CD4-positive, alpha-beta memory T cell (primary cell): ENCODE results near the gene GIT2. TPM values are rescaled to one million over a fixed set of nuclear protein-coding genes. Genes with fewer than 3 reads are reported as not detected.
"Not testable (repeated sequence)": the region's sequence is repeated elsewhere in the genome, so short reads cannot be mapped to it uniquely, and the experiment has no call there.

Experiments
- CTCF ChIA-PET: fragments of 350-600 bp; sonication (Branson Sonifier 250); formaldehyde crosslinking; loops from one replicate; lab custom pipeline; 2021; ENCODE audit warnings: inconsistent platforms; ENCODE audit not compliant: partially characterized antibody; lab: Charles Lee
- POLR2A ChIA-PET: fragments of 350-600 bp; sonication (Branson Sonifier 250); formaldehyde crosslinking; loops from one replicate; lab custom pipeline; 2021; ENCODE audit not compliant: partially characterized antibody; lab: Charles Lee
- DNase-seq, 5 donors: peaks; one replicate each; pipeline versions ENCODE4 v3.0.0 to v3.0.0-alpha.2; 2020 to 2022; ENCODE audit warnings: mixed read lengths in 1 of 5
- H3K27ac ChIP-seq: one replicate; pipeline ENCODE4 v1.7.0; 2013; ENCODE audit warnings: low read depth, low read length
- H3K27me3 ChIP-seq: 2 replicates; pipeline ENCODE4 v1.7.0; 2013; ENCODE audit warnings: mild to moderate bottlenecking, low read length, moderate library complexity; ENCODE audit not compliant: insufficient read depth
- H3K36me3 ChIP-seq: 2 replicates; pipeline ENCODE4 v1.7.0; 2013; ENCODE audit warnings: mild to moderate bottlenecking, low read length, moderate library complexity; ENCODE audit not compliant: insufficient read depth
- H3K4me1 ChIP-seq: 2 replicates; pipeline ENCODE4 v1.7.0; 2013; ENCODE audit warnings: mild to moderate bottlenecking, low read length, moderate library complexity; ENCODE audit not compliant: insufficient read depth
- H3K4me3 ChIP-seq, 2 donors: one replicate each; pipeline ENCODE4 v1.7.0; 2013; ENCODE audit warnings: low read length in 2 of 2, mild to moderate bottlenecking in 1 of 2
- H3K9me3 ChIP-seq, 2 donors: one replicate each; pipeline ENCODE4 v1.7.0; 2013; ENCODE audit warnings: low read length in 2 of 2, control low read depth in 1 of 2; ENCODE audit not compliant: control insufficient read depth in 1 of 2
- H3K27ac Mint-ChIP-seq, 7 donors: one replicate each; pipeline ENCODE4 v1.8.0; 2020 to 2021; ENCODE audit warnings: mixed read lengths in 7 of 7, mild to moderate bottlenecking in 6 of 7, inconsistent platforms in 3 of 7, moderate library complexity in 3 of 7
- H3K27me3 Mint-ChIP-seq, 2 donors: one replicate each; pipeline ENCODE4 v1.8.0; 2020 to 2021; ENCODE audit warnings: mixed read lengths in 2 of 2
- H3K36me3 Mint-ChIP-seq, 2 donors: one replicate each; pipeline ENCODE4 v1.8.0; 2020 to 2021; ENCODE audit warnings: mixed read lengths in 2 of 2, inconsistent platforms in 1 of 2, mild to moderate bottlenecking in 1 of 2
- H3K4me1 Mint-ChIP-seq, 4 donors: one replicate each; pipeline ENCODE4 v1.8.0; 2020 to 2021; ENCODE audit warnings: mixed read lengths in 4 of 4, mild to moderate bottlenecking in 1 of 4
- H3K4me3 Mint-ChIP-seq, 8 donors: one replicate each; pipeline ENCODE4 v1.8.0; 2020 to 2021; ENCODE audit warnings: mixed read lengths in 8 of 8, mild to moderate bottlenecking in 7 of 8, moderate library complexity in 6 of 8, inconsistent platforms in 3 of 8
- H3K9me3 Mint-ChIP-seq, 8 donors: one replicate each; pipeline ENCODE4 v1.8.0; 2020 to 2021; ENCODE audit warnings: mixed read lengths in 8 of 8, mild to moderate bottlenecking in 5 of 8, inconsistent platforms in 3 of 8, moderate library complexity in 1 of 8
- intact Hi-C: fragments of 100-400 bp; cut with micrococcal nuclease; formaldehyde crosslinking; loops from one replicate; pipeline ENCODE4 v1.15.1; 2023
- polyA plus RNA-seq, 2 donors: library from polyadenylated mRNA; unstranded; fragments of 300-500 nt; fragmentation: Illumina TruSeq; gene quantifications; one replicate each; pipeline ENCODE4 v1.2.3, GENCODE V29; 2021
- total RNA-seq, 2 experiments: library from RNA; stranded (reverse); gene quantifications; one replicate each; pipeline ENCODE4 v1.2.3, GENCODE V29; 2021

GIT2 gene
- total and polyA plus RNA-seq, 4 experiments from 2014 or later = 83.1 to 149 (median 118) TPM

- Mint-ChIP-seq H3K27ac (peak overlapping the region; percentile 85 to 99 (median 92)), H3K36me3 (peaks cover 18 to 34% of the 10 kb centered on the region in 2 donors), H3K4me1 (peaks cover 14 to 37% (median 23%) of the 10 kb centered on the region in 4 donors), H3K4me3 (peak overlapping the region; percentile 90 to 99 (median 94)), H3K9me3 (no peaks in the 10 kb centered on the region), H3K27me3 (no peaks in the 10 kb centered on the region)
- POLR2A ChIA-PET = interaction anchor here (1.4 to 4.0 kb wide), 7 partner anchors 9 to 98 kb away, joined by 3 to 55 read pairs (median 7); partner anchors contain the start of genes ANKRD13A and GLTP
- CTCF ChIA-PET = interaction anchor here (0.9 to 1.9 kb wide), 7 partner anchors 11 to 56 kb away, joined by 4 to 13 read pairs (median 6); no protein-coding TSS in a partner anchor
- peak overlapping the region; percentile 72 to 87 for H3K4me3 ChIP-seq
- no peaks in the 10 kb centered on the region for H3K27me3 ChIP-seq
- H3K4me1 ChIP-seq = peaks cover 22% of the 10 kb centered on the region
- DNase-seq = peak in 1 of 5 donors; percentile 4
- H3K36me3 ChIP-seq = peaks cover 32% of the 10 kb centered on the region
- intact Hi-C loops = loop anchor here (1.0 to 2.0 kb wide), 5 partner anchors 13 to 328 kb away; partner anchors contain the start of genes GIT2, GLTP, MMAB and MVK
- H3K27ac ChIP-seq = peak overlapping the region; percentile 70
- H3K9me3 ChIP-seq = no peaks in the 10 kb centered on the region
Observed at GRCh38 chr12:109900752-109901580, 95.2 kb downstream of the GIT2 start.

- H3K4me3 Mint-ChIP-seq = peak within 1 kb of the TSS; percentile 90 to 99 (median 94)
- CTCF ChIA-PET = interaction anchor here (0.9 to 1.9 kb wide), 7 partner anchors 11 to 55 kb away, joined by 4 to 13 read pairs (median 6); no protein-coding TSS in a partner anchor
- H3K9me3 Mint-ChIP-seq = no peaks in the 10 kb centered on the region
- H3K4me1 Mint-ChIP-seq = peaks cover 14 to 37% (median 23%) of the 10 kb centered on the region in 4 donors
- H3K27ac Mint-ChIP-seq = peak within 1 kb of the TSS; percentile 85 to 99 (median 97)
- H3K9me3 ChIP-seq = no peaks in the 10 kb centered on the region
- peak; percentile 76 to 83 (median 80) for DNase-seq
- H3K4me3 ChIP-seq = peak within 1 kb of the TSS; percentile 72 to 87
- H3K27ac ChIP-seq = peak within 1 kb of the TSS; percentile 70
- peaks cover 15 to 25% of the 10 kb centered on the region in 2 donors for H3K36me3 Mint-ChIP-seq
- intact Hi-C loops = loop anchor here (1.0 to 2.0 kb wide), 5 partner anchors 12 to 327 kb away; partner anchors contain the start of genes GIT2, GLTP, MMAB and MVK
- H3K36me3 ChIP-seq = peaks cover 24% of the 10 kb centered on the region
- H3K4me1 ChIP-seq = peaks cover 22% of the 10 kb centered on the region
- no peaks in the 10 kb centered on the region for H3K27me3 ChIP-seq
- POLR2A ChIA-PET = interaction anchor here (1.4 to 4.0 kb wide), 7 partner anchors 10 to 99 kb away, joined by 3 to 55 read pairs (median 7); partner anchors contain the start of genes ANKRD13A and GLTP
- no peaks in the 10 kb centered on the region for H3K27me3 Mint-ChIP-seq
Observed at GRCh38 chr12:109899783-109900751, 96.1 kb downstream of the GIT2 start, which contains the start of gene TCHP. TCHP (plus strand) TSS chr12:109900274; CDS start chr12:109903027, 2,753 bp downstream.

- Histone ChIP-seq H3K36me3 (peaks cover 17% of the 10 kb centered on the region), H3K27ac (peak overlapping the region; percentile 70), H3K4me1 (peaks cover 22% of the 10 kb centered on the region), H3K4me3 (peak overlapping the region in 1 of 2 donors; percentile 87)
- H3K9me3 Mint-ChIP-seq, intact Hi-C loops, H3K9me3 ChIP-seq, DNase-seq, H3K27me3 ChIP-seq, H3K27me3 Mint-ChIP-seq: not testable (repeated sequence)
- H3K4me1 Mint-ChIP-seq = peaks cover 14 to 37% (median 23%) of the 10 kb centered on the region in 4 donors
- H3K36me3 Mint-ChIP-seq = peaks cover 8 to 18% of the 10 kb centered on the region in 2 donors
- H3K4me3 Mint-ChIP-seq = peak overlapping the region; percentile 42 to 98 (median 93)
- ChIA-PET CTCF (interaction anchor here (1.2 kb wide), 1 partner anchor 45 kb away, joined by 5 read pairs; no protein-coding TSS in a partner anchor), POLR2A (interaction anchor here (4.0 kb wide), 1 partner anchor 12 kb away, joined by 55 read pairs; no protein-coding TSS in a partner anchor)
- H3K27ac Mint-ChIP-seq = peak overlapping the region; percentile 85 to 99 (median 97)
Observed at GRCh38 chr12:109899345-109899744, 96.8 kb downstream of the GIT2 start.

GRCh38 chr12:109897029-109897428 is 99.1 kb downstream of the GIT2 start:
- Histone ChIP-seq H3K4me1 (peaks cover 33% of the 10 kb centered on the region), H3K27ac (no peak overlapping the region), H3K4me3 (no peak overlapping the region), H3K9me3 (no peaks in the 10 kb centered on the region), H3K36me3 (no peaks in the 10 kb centered on the region), H3K27me3 (no peaks in the 10 kb centered on the region)
- no peak for DNase-seq
- no peaks in the 10 kb centered on the region for H3K27me3 Mint-ChIP-seq
- no peaks in the 10 kb centered on the region for H3K9me3 Mint-ChIP-seq
- peaks cover 15 to 49% (median 31%) of the 10 kb centered on the region in 4 donors for H3K4me1 Mint-ChIP-seq
- peak overlapping the region in 2 of 7 donors; percentile 47 to 71 for H3K27ac Mint-ChIP-seq
- CTCF ChIA-PET = no interaction called here
- POLR2A ChIA-PET = no interaction called here
- intact Hi-C loops = no loop called here
- H3K36me3 Mint-ChIP-seq = peaks cover 0 to 10% of the 10 kb centered on the region in 2 donors
- H3K4me3 Mint-ChIP-seq = no peak overlapping the region

- no peak overlapping the region for H3K4me3 ChIP-seq
- H3K4me1 Mint-ChIP-seq = peaks cover 8 to 42% (median 24%) of the 10 kb centered on the region in 4 donors
- no peaks in the 10 kb centered on the region for H3K9me3 Mint-ChIP-seq
- peak overlapping the region in 1 of 7 donors; percentile 13 for H3K27ac Mint-ChIP-seq
- peaks cover 24% of the 10 kb centered on the region for H3K4me1 ChIP-seq
- H3K27ac ChIP-seq = no peak overlapping the region
- POLR2A ChIA-PET = no interaction called here
- peak overlapping the region in 1 of 8 donors; percentile 15 for H3K4me3 Mint-ChIP-seq
- H3K36me3 ChIP-seq = no peaks in the 10 kb centered on the region
- DNase-seq = no peak
- intact Hi-C loops = no loop called here
- H3K27me3 ChIP-seq = no peaks in the 10 kb centered on the region
- peaks cover 0 to 10% of the 10 kb centered on the region in 2 donors for H3K36me3 Mint-ChIP-seq
- CTCF ChIA-PET = no interaction called here
- no peaks in the 10 kb centered on the region for H3K9me3 ChIP-seq
- H3K27me3 Mint-ChIP-seq = no peaks in the 10 kb centered on the region
Observed at GRCh38 chr12:109896188-109896587, 100.0 kb downstream of the GIT2 start.

- Histone ChIP-seq H3K9me3 (no peaks in the 10 kb centered on the region), H3K4me3 (no peak overlapping the region), H3K27ac (no peak overlapping the region), H3K4me1 (peaks cover 19% of the 10 kb centered on the region), H3K27me3 (no peaks in the 10 kb centered on the region), H3K36me3 (no peaks in the 10 kb centered on the region)
- Mint-ChIP-seq H3K27me3 (no peaks in the 10 kb centered on the region), H3K4me1 (peaks cover 3 to 30% (median 18%) of the 10 kb centered on the region in 4 donors), H3K36me3 (peaks cover 0 to under 1% of the 10 kb centered on the region in 2 donors), H3K27ac (no peak overlapping the region), H3K9me3 (no peaks in the 10 kb centered on the region), H3K4me3 (peak overlapping the region in 1 of 8 donors; percentile 41)
- DNase-seq = no peak
- POLR2A ChIA-PET = no interaction called here
- intact Hi-C loops = no loop called here
- CTCF ChIA-PET = interaction anchor here (0.7 to 1.1 kb wide), 2 partner anchors 50 to 89 kb away, joined by 3 to 4 read pairs; no protein-coding TSS in a partner anchor
Observed at GRCh38 chr12:109894939-109895338, 101.2 kb downstream of the GIT2 start.
